ENCODE results near the gene TEX30. TPM values are rescaled to one million over a fixed set of nuclear protein-coding genes. Genes with fewer than 3 reads are reported as not detected.

The TEX30 gene
- total RNA-seq, 4 donors from 2014 or later, result 6.6 to 20.9 (median 12.4) TPM

GRCh38 chr13:102774214-102774568 lies 605 bp upstream of the TEX30 start:
- WGBS, 2 donors, result 77 to 79% methylated on average over 14 to 20 of the region's 27 CpGs
- DNase-seq, result no peak
- Histone ChIP-seq H3K27me3 (no peaks in the 10 kb centered on the region), H3K27ac (peak overlapping the region; percentile 86 to 93 (median 87)), H3K36me3 (no peaks in the 10 kb centered on the region), H3K4me3 (peak overlapping the region; percentile 72 to 95 (median 84)), H3K4me1 (peaks cover 8 to 25% (median 10%) of the 10 kb centered on the region in 3 donors), H3K9me3 (no peaks in the 10 kb centered on the region)
- intact Hi-C loops (cut with DNase I), result no loop called here
- TF ChIP-seq, protein P1, sequence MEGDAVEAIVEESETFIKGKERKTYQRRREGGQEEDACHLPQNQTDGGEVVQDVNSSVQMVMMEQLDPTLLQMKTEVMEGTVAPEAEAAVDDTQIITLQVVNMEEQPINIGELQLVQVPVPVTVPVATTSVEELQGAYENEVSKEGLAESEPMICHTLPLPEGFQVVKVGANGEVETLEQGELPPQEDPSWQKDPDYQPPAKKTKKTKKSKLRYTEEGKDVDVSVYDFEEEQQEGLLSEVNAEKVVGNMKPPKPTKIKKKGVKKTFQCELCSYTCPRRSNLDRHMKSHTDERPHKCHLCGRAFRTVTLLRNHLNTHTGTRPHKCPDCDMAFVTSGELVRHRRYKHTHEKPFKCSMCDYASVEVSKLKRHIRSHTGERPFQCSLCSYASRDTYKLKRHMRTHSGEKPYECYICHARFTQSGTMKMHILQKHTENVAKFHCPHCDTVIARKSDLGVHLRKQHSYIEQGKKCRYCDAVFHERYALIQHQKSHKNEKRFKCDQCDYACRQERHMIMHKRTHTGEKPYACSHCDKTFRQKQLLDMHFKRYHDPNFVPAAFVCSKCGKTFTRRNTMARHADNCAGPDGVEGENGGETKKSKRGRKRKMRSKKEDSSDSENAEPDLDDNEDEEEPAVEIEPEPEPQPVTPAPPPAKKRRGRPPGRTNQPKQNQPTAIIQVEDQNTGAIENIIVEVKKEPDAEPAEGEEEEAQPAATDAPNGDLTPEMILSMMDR (IDR thresholded peaks at IDR 0.05), result no peak
- TF ChIP-seq POLR2A (IDR thresholded peaks at IDR 0.05), result no peak

DNA sequence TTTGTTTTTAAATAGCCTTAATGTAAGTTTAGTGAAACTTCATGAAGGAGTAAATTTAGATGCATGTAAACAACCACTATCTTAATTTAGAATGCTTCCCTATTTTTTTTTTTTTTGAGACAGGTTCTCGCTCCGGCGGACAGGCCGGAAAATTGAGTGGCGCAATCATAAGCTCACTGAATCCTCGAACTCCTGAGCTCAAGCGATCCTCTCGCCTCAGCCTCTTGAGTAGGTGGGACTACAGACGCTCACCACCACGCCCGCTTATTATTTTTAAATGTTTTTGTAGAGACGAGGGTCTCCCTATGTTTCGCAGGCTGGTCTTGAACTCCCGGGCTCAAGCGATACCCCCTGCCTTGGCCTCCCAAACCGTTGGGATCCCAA lies 1.6 kb downstream of the TEX30 start:
- intact Hi-C loops (cut with DNase I), result no loop called here
- H3K27me3 ChIP-seq, result no peaks in the 10 kb centered on the region
- WGBS, 2 donors, result 89 to 90% methylated on average over 16 of the region's 16 CpGs
- H3K9me3 ChIP-seq, result no peaks in the 10 kb centered on the region
- H3K27ac ChIP-seq, result no peak overlapping the region
- H3K4me1 ChIP-seq, result peaks cover 8 to 25% (median 10%) of the 10 kb centered on the region in 3 donors
- TF ChIP-seq, protein P1 (IDR thresholded peaks at IDR 0.05), result no peak
- no peak for TF ChIP-seq POLR2A (IDR thresholded peaks at IDR 0.05)
- peaks cover 0 to 9% (median 0%) of the 10 kb centered on the region in 3 donors for H3K36me3 ChIP-seq
- no peak overlapping the region for H3K4me3 ChIP-seq
- no peak for DNase-seq

- Histone ChIP-seq H3K27ac (no peak overlapping the region), H3K36me3 (peaks cover 0 to 15% (median 0%) of the 10 kb centered on the region in 3 donors), H3K4me3 (no peak overlapping the region), H3K4me1 (peaks cover 8 to 25% (median 10%) of the 10 kb centered on the region in 3 donors), H3K27me3 (no peaks in the 10 kb centered on the region), H3K9me3 (no peaks in the 10 kb centered on the region)
- WGBS, 2 donors, result 82 to 88% methylated on average over 6 of the region's 6 CpGs
- TF ChIP-seq POLR2A (IDR thresholded peaks at IDR 0.05), result no peak
- TF ChIP-seq, protein P1 (IDR thresholded peaks at IDR 0.05), result no peak
- intact Hi-C loops (cut with DNase I), result no loop called here
- no peak for DNase-seq
Measured at GRCh38 chr13:102771298-102772041, 2.1 kb downstream of the TEX30 start.

DNA sequence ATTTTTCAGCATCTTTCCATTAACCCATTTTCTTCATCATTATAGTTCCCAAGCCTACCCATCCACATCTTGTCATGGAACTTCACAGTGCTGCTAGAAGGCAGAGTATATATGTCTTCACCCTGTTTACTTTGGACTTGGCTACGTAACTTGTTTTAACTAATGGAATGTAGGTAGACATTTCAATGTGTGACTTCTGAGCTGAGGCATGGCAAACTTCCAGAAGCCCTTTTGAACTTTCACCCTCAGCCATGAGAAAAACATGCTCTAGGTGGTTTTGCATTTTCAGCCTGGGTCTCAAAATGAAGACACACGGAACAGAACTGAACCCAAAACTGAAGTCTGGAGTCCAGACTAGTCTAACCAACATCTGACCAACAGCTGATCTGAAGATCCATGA lies 3.2 kb downstream of the TEX30 start:
- Histone ChIP-seq H3K4me3 (no peak overlapping the region), H3K4me1 (peaks cover 8 to 25% (median 10%) of the 10 kb centered on the region in 3 donors), H3K9me3 (no peaks in the 10 kb centered on the region), H3K36me3 (peaks cover 0 to 25% (median 0%) of the 10 kb centered on the region in 3 donors), H3K27ac (no peak overlapping the region), H3K27me3 (no peaks in the 10 kb centered on the region)
- intact Hi-C loops (cut with DNase I), result no loop called here
- no peak for DNase-seq
- 78 to 80% methylated on average over 2 of the region's 2 CpGs for WGBS, 2 donors
- TF ChIP-seq, protein P1 (IDR thresholded peaks at IDR 0.05), result no peak
- no peak for TF ChIP-seq POLR2A (IDR thresholded peaks at IDR 0.05)

DNA sequence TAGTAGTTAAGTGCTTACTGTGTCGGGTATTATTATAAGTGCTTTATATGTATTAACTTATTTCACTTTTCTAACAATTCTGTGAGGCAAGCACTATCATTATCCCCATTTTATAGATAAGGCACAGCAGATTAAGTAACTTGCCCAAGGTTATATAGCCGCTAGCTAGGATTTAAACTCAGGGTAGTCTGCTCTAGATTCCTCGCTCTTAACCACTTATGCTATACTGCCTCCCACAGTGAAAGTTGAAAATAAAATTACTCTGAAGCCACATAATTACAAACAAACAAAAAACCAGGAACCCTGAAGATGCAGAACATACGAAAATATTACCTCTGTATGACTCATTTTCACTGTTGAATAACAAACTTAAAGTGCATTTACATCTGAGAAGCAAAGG lies 3.9 kb downstream of the TEX30 start:
- no peaks in the 10 kb centered on the region for H3K9me3 ChIP-seq
- H3K4me1 ChIP-seq, result peaks cover 8 to 25% (median 10%) of the 10 kb centered on the region in 3 donors
- DNase-seq, result no peak
- TF ChIP-seq, protein P1 (IDR thresholded peaks at IDR 0.05), result no peak
- no peak for TF ChIP-seq POLR2A (IDR thresholded peaks at IDR 0.05)
- no peak overlapping the region for H3K4me3 ChIP-seq
- 63 to 65% methylated on average over 4 of the region's 4 CpGs for WGBS, 2 donors
- no peaks in the 10 kb centered on the region for H3K27me3 ChIP-seq
- intact Hi-C loops (cut with DNase I), result no loop called here
- no peak overlapping the region for H3K27ac ChIP-seq
- peaks cover 0 to 26% (median 0%) of the 10 kb centered on the region in 3 donors for H3K36me3 ChIP-seq

All from esophagus squamous epithelium (tissue), 5 donors.